SU-DHL-6 (cell line): ENCODE results near the gene DMC1.

Experiments
- CTCF ChIP-seq: fragments of 200-600 bp; sonication (generic); IDR thresholded peaks from one replicate; pipeline ENCODE4 v1.5.1; 2017; ENCODE audit warnings: antibody characterized with exemption, mild to moderate bottlenecking, low read length, moderate library complexity; ENCODE audit not compliant: insufficient read depth, poor library complexity, severe bottlenecking
- EZH2phosphoT487 ChIP-seq: fragments of 200-600 bp; sonication (generic), shearing (Covaris generic); conservative IDR thresholded peaks from 2 replicates; pipeline ENCODE4 v1.6.1; 2018; ENCODE audit warnings: mild to moderate bottlenecking, antibody characterized with exemption, low read length, moderate library complexity, mixed read lengths

DNA sequence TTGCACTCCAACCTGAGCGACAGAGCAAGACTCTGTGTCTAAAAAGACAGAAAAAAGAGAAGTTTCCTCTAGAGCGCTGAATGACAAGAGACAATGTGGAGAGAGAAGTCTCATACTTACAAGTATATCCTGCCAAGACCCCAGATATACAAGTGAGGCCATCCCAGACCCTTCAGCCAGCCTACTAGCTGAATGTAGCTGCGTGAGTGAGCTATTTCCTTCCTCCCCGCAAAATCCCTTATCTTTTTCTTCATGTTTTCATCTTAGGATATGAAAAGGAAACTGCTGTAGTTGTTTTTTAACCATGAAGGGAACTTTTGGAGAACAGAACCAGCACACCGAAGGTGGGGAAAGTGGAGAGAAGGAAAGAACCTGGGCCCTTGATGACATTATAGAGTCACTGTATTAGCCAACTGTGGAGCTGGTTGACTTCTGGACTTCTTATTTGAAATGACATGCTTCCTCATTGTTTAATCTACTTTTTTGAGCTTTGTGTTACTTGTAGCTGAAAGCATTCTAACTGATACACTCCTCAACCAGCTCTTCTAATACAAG lies 59.5 kb downstream of the DMC1 start:
- TF ChIP-seq CTCF, result no peak
- TF ChIP-seq EZH2phosphoT487, result no peak
